ENCODE data around the gene BAHCC1. TPM values are rescaled to one million over a fixed set of nuclear protein-coding genes. Genes with fewer than 3 reads are reported as not detected.

The BAHCC1 gene
- total RNA-seq, 1 experiment from 2014 or later, result 9.9 TPM

DNA sequence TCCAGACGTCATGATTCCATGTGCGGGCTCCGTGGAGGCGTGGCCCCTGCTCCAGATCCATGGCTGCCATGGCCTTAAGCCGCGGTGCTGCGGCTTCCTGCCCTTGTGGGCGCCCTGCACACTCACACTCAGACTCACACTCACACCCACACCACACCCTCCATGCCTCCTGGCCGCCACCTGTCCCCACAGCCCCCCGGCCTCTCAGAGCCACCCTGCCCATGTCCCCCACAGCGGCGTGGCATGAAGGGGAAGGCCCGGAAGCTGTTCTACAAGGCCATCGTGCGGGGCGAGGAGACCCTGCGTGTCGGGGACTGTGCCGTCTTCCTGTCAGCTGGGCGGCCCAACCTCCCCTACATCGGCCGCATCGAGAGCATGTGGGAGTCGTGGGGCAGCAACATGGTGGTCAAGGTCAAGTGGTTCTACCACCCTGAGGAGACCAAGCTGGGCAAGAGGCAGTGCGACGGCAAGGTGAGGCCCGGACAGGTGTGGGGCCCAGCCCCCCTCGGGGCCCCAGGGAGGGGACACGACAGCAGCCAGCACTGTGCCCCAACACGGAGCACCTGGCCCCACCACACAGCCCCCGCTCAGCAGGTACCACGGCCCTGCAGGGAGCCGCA lies 67.4 kb downstream of the BAHCC1 start:
- BruUV-seq (replicated peaks), result no TSS peak
- H2AFZ ChIP-seq (ENCODE audit: low read length), result no peak overlapping the region
- ATAC-seq (no peak), DNase-seq (no peak)
- no peaks in the 10 kb centered on the region for H3K4me1 ChIP-seq (ENCODE audit: insufficient read depth, low read length)
- no peaks in the 10 kb centered on the region for H3F3A ChIP-seq (ENCODE audit: low read length, unreplicated experiment)
- H3K9ac ChIP-seq (ENCODE audit: low read length), result no peak overlapping the region
- intact Hi-C loops (cut with micrococcal nuclease), result no loop called here
- POLR2A ChIA-PET (ENCODE audit: unreplicated experiment), result no interaction called here
- no peaks in the 10 kb centered on the region for H3K27me3 ChIP-seq (ENCODE audit: low read length)
- no peak overlapping the region for H3K27ac ChIP-seq (ENCODE audit: low read length)
- no peaks in the 10 kb centered on the region for H3K36me3 ChIP-seq (ENCODE audit: low read depth, low read length)
- no peak overlapping the region for H3K4me3 ChIP-seq (ENCODE audit: low read length)
- TF ChIP-seq, protein P1, sequence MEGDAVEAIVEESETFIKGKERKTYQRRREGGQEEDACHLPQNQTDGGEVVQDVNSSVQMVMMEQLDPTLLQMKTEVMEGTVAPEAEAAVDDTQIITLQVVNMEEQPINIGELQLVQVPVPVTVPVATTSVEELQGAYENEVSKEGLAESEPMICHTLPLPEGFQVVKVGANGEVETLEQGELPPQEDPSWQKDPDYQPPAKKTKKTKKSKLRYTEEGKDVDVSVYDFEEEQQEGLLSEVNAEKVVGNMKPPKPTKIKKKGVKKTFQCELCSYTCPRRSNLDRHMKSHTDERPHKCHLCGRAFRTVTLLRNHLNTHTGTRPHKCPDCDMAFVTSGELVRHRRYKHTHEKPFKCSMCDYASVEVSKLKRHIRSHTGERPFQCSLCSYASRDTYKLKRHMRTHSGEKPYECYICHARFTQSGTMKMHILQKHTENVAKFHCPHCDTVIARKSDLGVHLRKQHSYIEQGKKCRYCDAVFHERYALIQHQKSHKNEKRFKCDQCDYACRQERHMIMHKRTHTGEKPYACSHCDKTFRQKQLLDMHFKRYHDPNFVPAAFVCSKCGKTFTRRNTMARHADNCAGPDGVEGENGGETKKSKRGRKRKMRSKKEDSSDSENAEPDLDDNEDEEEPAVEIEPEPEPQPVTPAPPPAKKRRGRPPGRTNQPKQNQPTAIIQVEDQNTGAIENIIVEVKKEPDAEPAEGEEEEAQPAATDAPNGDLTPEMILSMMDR (conservative IDR thresholded peaks at IDR 0.05; ENCODE audit: low read depth, low read length), result no peak
- TF ChIP-seq EZH2phosphoT487 (IDR thresholded peaks at IDR 0.05; ENCODE audit: borderline replicate concordance, low read length), result no peak
- no peak for TF ChIP-seq EZH2 (IDR thresholded peaks at IDR 0.05; ENCODE audit: low read length, unreplicated experiment)
- H3K9me3 ChIP-seq (ENCODE audit: low read length), result no peaks in the 10 kb centered on the region
- CTCF ChIA-PET, result no interaction called here
- H3K9me2 ChIP-seq (replicated peaks; ENCODE audit: low read length), result no peaks in the 10 kb centered on the region
- no peaks in the 10 kb centered on the region for H4K20me1 ChIP-seq (ENCODE audit: low read length)
- no peak overlapping the region for H3K4me2 ChIP-seq (ENCODE audit: low read length)
- no peaks in the 10 kb centered on the region for H3K79me2 ChIP-seq (ENCODE audit: low read length)

DNA sequence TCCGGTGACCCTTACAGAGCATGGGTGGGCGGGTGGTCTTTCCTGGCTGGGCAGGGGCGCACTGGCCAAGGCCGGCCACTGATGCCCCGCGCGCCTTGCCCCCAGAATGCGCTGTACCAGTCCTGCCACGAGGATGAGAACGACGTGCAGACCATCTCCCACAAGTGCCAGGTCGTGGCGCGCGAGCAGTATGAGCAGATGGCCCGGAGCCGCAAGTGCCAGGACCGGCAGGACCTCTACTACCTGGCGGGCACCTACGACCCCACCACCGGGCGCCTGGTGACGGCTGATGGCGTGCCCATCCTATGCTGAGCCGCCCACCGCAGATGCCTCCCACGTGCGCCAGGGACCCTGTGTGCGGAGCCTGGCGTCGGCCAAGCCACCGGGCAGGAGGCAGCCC lies 68.2 kb downstream of the BAHCC1 start:
- H3F3A ChIP-seq (ENCODE audit: low read length, unreplicated experiment), result no peaks in the 10 kb centered on the region
- H4K20me1 ChIP-seq (ENCODE audit: low read length), result no peaks in the 10 kb centered on the region
- no peaks in the 10 kb centered on the region for H3K9me3 ChIP-seq (ENCODE audit: low read length)
- no peaks in the 10 kb centered on the region for H3K9me2 ChIP-seq (replicated peaks; ENCODE audit: low read length)
- H3K4me1 ChIP-seq (ENCODE audit: insufficient read depth, low read length), result no peaks in the 10 kb centered on the region
- H3K27me3 ChIP-seq (ENCODE audit: low read length), result no peaks in the 10 kb centered on the region
- H3K27ac ChIP-seq (ENCODE audit: low read length), result no peak overlapping the region
- DNase-seq (no peak), ATAC-seq (no peak)
- H2AFZ ChIP-seq (ENCODE audit: low read length), result no peak overlapping the region
- no peak overlapping the region for H3K9ac ChIP-seq (ENCODE audit: low read length)
- TF ChIP-seq EZH2phosphoT487 (IDR thresholded peaks at IDR 0.05; ENCODE audit: borderline replicate concordance, low read length), result no peak
- no peak for TF ChIP-seq EZH2 (IDR thresholded peaks at IDR 0.05; ENCODE audit: low read length, unreplicated experiment)
- H3K4me2 ChIP-seq (ENCODE audit: low read length), result no peak overlapping the region
- POLR2A ChIA-PET (ENCODE audit: unreplicated experiment), result no interaction called here
- H3K4me3 ChIP-seq (ENCODE audit: low read length), result no peak overlapping the region
- CTCF ChIA-PET, result no interaction called here
- H3K79me2 ChIP-seq (ENCODE audit: low read length), result no peaks in the 10 kb centered on the region
- intact Hi-C loops (cut with micrococcal nuclease), result no loop called here
- no peaks in the 10 kb centered on the region for H3K36me3 ChIP-seq (ENCODE audit: low read depth, low read length)
- no TSS peak for BruUV-seq (replicated peaks)

DNA sequence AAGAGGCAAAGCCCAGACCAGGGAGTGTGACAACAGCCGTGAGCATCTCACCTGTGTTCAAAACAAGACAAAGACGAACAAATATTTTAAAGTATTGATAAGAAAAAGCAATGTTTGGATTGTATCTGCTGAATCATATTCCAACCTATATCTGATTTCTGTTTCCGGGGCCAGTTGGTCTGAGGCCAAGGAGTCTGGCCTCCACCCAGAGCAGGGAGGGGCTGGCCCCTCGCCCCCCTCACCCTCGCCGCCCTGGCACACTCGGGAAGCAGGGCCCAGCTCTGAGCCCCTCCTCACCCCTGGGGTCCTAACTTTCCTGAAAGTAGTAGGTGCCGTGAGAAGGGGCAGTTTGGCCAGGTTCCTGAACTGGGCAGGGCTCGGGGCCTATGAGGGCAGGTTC lies 69.3 kb downstream of the BAHCC1 start:
- no peaks in the 10 kb centered on the region for H3K9me2 ChIP-seq (replicated peaks; ENCODE audit: low read length)
- H3K9ac ChIP-seq (ENCODE audit: low read length), result no peak overlapping the region
- no peaks in the 10 kb centered on the region for H3K36me3 ChIP-seq (ENCODE audit: low read depth, low read length)
- H3K27me3 ChIP-seq (ENCODE audit: low read length), result no peaks in the 10 kb centered on the region
- no peaks in the 10 kb centered on the region for H3K9me3 ChIP-seq (ENCODE audit: low read length)
- H3F3A ChIP-seq (ENCODE audit: low read length, unreplicated experiment), result no peaks in the 10 kb centered on the region
- no peaks in the 10 kb centered on the region for H4K20me1 ChIP-seq (ENCODE audit: low read length)
- POLR2A ChIA-PET (ENCODE audit: unreplicated experiment), result no interaction called here
- CTCF ChIA-PET, result no interaction called here
- ATAC-seq (no peak), DNase-seq (no peak)
- no peaks in the 10 kb centered on the region for H3K79me2 ChIP-seq (ENCODE audit: low read length)
- TF ChIP-seq EZH2phosphoT487 (IDR thresholded peaks at IDR 0.05; ENCODE audit: borderline replicate concordance, low read length) (no peak), EZH2 (IDR thresholded peaks at IDR 0.05; ENCODE audit: low read length, unreplicated experiment) (no peak)
- TF ChIP-seq, protein P1 (conservative IDR thresholded peaks at IDR 0.05; ENCODE audit: low read depth, low read length), result no peak
- H3K4me2 ChIP-seq (ENCODE audit: low read length), result no peak overlapping the region
- BruUV-seq (replicated peaks), result TSS peak; percentile 40
- no peak overlapping the region for H2AFZ ChIP-seq (ENCODE audit: low read length)
- intact Hi-C loops (cut with micrococcal nuclease), result no loop called here
- H3K4me1 ChIP-seq (ENCODE audit: insufficient read depth, low read length), result no peaks in the 10 kb centered on the region
- no peak overlapping the region for H3K27ac ChIP-seq (ENCODE audit: low read length)
- H3K4me3 ChIP-seq (ENCODE audit: low read length), result no peak overlapping the region
